DMS79 treated with DMSO at 0.1 percent for 48 hours (cell line): Measurements from ENCODE around the gene RNF215.
"Not testable (repeated sequence)": the region's sequence is repeated elsewhere in the genome, so short reads cannot be mapped to it uniquely, and the experiment has no call there.

Source experiments
- DNase-seq: peaks from one replicate; lab custom pipeline; 2025; lab: John Stamatoyannopoulos, UW

RNF215 gene

DNA sequence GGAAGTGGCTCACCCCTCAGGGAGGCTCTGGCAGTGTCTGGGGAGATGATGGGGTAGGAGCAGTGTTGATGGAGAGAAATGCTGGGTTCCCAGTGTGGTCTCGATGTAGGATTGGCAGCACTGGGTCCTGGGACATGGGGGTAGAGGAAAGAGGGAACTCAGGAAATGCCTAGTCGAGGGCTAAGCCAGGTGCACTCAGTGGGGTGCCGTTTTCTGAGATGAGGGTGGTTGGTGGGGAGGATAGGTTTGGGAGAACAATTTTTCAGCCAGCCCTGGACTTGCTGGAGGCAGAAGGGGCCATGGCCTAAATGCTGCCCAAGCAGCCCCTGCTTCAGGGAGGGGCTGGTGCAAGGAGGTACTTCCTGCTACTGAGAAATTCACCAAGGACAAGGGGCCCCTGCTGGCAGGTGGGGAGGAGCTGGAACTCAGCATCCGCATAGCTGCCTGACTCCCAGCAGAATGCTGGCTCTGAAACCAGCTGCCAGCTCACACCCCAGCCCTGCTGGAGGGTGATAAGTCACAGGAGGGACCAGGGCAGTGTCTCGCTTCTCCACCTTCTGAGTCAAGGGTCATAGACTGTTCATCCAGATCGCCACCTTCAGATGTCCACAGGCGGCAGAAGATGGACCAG lies 24.4 kb downstream of the RNF215 start:
- no peak for DNase-seq

DNA sequence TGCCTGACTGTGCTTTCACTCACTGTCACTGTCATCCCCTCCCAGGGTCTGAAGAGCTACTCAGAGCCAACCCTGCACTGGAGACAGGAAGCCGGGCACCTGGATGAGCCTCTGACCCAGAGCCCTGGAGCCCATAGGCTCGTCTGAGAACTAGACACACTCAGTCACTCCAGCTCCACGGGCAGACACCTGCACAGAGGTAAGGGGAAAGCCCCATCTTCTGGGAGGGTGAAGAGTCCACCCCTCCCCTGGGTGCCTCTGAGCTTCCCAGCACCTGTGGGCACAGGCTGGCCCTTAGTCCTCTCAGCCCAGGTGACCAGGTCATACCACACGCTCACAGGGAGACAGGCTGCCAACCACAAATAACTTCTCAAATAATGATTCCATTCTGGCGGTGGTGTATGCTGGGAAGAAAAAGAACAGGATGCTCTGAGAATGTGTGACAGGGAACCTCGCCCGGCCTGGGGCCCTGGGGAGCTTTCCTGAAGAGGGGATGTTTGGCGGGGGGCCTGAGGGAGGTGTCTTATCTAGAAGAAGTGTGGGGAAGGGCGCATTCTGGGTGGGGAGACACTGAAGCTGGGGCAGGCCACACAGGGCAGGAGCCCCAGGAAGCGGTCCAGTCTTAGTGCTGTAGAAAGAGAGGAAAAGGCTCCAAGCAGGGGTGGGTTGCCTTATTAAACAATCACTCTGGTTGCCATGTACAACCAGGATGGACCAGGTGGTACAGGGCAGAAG lies 25.1 kb downstream of the RNF215 start:
- DNase-seq: no peak

DNA sequence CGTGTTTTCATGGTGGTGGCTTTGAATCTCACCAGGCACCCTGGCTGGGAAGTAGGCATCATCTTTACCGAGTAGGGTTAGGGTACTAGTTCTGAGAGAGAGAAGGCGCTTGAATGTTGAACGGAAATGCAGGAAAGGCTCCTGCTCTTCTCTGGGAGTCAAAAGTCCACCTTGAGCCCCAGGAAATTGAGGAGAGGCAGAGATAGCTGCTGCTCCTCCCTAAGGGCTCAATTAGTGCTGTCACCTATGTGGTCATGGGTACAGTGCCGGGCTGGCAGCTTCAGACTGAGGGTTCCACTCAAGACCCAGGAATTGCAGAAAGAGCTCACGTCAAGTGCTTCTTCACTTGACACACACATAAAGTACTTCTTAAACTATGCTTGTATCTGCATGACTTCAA lies 28.7 kb downstream of the RNF215 start:
- DNase-seq: no peak

DNA sequence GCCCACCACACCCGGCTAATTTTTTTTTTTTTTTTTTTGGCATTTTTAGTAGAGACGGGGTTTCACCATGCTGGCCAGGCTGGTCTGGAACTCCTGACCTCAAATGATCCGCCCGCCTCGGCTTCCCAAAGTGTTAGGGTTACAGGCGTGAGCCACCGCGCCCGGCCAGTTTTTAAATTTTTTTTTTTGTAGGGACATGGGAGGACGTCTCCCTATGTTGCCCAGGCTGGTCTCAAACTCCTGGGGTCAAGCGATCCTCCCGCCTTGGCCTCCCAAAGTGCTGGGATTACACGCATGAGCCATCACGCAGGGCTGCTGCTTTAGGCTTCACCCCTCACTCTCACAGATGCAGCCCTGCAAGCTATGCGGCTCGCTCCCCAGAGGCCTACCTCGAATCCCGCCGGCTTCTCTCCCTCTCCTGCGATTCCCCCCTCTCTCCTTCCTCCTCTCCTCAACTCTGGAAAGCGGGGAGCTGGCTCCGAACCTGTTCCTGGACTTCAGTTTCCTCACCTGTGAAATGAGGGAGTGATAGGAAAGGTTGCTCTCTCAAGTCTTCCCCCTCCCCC lies 29.5 kb downstream of the RNF215 start:
- DNase-seq: no peak

DNA sequence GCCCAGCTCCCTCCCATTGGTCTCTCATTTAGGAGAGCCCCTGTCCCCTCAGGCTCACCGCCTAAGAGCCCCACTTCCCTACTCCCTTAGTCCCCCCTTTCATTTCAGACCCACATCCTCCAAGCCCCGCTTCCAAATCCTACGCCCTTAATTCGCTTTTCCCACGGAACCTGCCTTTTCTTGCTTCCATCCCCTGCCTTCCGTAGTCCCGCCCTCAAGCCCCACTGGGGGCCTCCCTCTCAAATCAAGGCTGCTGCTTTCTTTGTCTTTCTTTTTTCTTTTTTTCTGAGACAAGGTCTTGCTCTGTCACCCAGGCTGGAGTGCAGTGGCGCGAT lies 30.0 kb downstream of the RNF215 start:
- no peak for DNase-seq

DNA sequence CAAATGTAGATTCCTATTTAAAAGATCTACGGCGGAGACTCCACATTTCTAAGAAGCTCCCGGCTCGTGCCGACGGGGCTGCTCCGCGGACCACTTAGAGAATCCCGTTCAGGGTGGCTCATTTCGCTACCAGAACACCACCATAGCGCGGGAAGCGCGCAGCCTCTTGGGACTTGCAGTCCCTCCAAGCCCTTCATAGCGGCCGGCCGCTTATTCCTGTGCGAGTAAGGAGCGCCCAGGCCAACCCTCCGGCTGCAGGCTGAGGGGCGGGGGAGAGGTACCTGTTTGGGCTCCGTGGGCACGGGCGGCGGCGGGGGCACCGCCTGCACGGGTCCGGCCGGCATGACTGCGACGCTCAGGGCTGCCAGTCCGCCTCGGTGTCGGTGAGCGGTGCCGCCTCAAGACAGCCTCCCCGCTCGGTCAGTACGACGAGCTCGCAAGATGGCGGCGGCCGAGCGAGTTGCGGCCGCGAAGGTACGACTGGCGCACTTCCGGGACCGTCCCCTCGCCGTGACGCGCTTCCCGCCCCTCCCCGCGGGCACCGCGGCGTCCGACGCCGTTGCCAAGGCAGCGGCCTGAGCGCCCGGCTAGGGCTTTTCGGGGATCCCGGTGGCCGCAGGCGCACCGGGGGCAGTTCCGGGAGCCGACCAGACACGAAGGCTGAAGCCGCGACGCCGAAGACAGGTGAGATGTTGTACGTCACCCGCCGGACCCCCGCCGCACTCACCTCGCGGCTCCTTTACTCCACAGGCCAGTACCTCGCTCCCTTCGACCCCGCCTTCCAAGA lies 30.6 kb downstream of the RNF215 start, which contains the start of the genes CCDC157 and SF3A1:
Gene CCDC157 (plus strand): TSS at position 559 of the 787 bp plus-strand sequence. CDS start 8,994 bp downstream, outside the sequence.
Gene SF3A1 (minus strand): TSS at position 446 of the 787 bp plus-strand sequence. CDS start 102 bp downstream, at position 344.
- DNase-seq: peak; percentile 39

DNA sequence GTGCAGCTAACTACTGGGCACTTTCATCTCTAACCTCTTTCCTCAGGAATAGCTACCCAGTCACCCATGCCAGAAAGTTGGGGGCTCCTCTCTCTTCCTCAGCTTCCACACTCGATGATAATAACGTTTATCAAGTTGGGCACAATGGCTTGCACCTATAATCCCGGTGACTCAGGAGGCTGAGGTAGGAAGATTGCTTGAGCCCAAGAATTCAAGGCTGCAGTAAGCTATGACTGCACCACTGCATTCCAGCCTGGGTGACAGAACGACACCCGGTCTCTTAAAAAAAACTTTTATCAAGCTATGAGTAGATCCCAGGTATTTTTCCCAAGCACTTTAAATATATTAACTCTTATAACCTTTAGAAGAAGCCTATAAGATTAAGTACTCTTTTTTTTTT lies 32.6 kb downstream of the RNF215 start:
- no peak for DNase-seq

DNA sequence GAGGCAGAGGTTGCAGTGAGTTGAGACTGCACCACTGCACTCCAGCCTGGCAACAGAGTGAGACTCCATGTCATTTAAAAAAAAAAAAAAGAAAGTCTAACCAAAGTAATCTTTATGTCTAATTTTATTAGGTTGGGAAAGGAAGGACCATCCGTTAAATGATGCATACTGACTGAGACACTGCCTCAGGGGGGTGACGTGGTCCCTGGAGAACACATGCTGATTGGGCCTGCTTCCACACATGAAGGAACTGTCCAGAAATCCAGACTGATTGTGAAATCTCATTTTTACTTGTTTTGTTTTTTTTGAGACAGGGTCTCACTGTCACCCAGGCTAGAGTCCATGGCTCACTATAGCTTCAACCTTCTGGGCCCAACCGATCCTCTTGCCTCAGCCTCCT lies 36.0 kb downstream of the RNF215 start:
- DNase-seq: no peak

DNA sequence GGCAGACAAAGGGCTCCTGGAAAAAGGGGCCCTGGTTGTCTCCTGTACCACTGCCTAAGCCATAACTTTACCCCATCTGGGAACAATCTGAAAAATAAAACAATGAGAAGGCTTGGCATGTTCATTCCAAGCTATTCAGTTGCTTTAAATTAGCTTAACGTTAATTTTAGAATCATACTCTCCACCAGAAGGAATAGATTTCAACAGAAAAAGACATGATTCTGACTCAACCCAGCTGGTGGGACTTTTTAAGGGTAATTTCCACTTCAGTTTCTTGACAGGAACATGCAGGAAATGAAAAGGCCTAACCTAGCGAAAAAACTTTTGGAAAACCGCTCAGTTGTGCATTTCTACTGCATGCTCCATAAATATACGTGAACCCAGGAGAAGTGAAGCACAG lies 38.4 kb downstream of the RNF215 start:
- no peak for DNase-seq

DNA sequence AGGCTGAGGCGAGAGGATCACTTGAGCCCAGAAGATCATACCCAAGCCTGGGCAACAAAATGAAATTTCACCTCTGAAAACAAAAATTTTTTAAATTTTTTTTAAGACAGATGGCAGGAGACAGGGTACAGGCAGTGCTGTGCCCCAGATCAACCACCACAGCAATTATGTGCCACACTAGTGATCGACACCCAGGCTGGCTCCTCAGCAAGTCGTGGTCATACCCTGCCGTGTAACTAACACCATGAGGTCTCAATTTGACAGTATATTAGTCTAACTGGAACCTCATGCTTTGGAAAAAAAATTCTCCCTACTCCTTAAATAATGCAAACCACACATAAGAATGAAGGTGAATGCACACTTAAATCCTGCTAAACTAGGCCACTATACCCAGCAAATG lies 38.8 kb downstream of the RNF215 start:
- DNase-seq: no peak

DNA sequence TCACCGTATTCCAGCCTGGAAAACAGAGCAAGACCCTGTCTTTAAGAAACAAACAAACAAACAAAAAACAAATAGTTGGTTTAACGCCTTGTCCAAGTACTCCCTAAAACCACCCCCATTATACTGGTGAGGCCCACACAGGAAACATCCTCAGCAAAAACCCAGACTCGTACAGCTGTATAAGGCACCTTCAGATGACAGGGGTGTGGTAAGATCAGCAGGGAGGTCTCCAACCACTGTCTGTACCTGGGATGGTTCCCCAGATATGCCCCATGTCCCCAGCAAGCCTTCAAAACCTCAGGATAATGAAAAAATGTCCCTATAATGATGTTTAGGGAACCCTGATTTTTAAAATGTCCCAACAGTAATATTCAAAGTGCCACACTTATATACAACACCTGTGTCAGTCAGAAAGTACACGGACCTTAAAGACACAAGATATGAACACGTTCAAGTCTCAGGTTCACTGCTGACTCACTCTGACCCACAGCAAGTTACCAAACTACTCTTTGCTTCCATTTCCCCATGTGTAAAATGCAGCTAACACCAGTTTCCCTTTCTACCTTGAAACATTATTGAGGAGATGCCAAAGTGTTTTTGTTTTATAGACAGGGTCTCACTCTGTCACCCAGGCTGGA lies 39.8 kb downstream of the RNF215 start:
- no peak for DNase-seq

DNA sequence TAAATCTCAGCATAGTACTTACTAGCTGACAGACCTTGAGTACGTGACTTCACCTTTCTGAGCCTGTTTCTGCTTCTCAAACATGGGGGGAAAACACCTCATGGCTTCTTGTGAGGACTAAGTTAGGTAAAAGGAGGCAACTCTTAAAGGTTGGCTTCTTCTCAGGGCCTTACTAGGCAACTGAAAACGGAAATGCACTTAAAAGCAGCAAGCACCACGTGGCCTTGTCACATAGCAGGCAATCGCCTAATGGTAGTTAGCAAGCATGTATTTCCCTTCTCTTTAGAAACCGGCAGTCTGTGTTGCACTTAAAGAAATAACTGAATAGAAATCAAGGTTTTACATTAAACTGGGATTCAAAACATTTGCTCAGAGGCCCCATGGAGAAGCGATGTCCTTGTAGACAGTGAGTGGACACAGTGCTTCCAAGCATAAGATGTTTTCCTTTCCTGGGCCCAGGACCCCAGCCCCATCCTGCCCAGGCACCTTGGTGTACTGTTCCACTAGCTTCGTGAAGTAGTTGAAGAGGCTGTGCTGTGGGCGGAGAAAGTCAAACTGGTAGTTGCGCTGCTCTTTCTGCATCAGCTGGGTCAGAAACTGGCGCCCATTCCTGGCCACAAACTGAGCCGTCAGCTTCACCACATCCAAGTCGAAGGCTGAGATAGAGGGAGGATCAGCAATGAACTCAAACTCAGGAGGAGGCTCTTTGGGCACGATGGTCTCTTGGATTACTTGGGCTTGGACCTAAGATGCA lies 42.6 kb downstream of the RNF215 start:
- no peak for DNase-seq

DNA sequence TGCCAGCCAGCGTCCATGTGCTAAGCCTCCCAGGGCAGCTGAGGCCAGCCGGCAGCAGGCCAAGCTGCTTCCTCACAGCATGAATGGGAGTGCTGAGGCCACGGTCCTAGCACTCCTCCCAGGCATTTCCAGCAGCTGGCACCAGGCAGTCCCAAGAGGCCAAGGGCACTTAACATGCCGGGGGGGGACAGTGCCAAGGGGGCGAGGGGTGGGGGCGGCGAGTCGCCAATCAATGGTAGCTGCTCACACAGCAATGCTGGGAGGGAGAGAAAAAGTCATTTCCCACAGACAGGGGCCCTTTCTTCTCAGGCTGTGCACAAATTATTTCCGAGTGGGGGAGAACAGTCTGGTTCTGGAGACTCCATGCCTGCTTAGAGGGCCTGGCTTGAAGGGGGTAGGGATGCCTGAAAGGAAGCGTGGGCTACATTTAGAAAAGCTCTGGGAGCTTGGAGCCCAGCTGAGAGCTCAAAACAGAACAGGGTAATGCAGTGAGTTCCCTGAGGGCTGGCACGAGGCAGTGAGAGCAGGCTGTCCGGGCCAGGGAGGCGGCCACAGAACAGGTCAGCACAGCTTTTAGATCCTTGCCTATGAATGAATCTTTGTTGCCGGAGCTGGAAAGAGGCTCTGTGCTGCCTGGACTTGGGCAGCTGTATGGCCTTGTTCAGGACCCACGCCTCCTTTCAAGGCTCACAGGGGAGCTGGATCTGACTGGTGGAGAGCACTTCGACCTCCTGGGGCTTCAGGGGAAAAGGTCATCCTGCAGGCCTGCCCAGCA lies 46.1 kb downstream of the RNF215 start:
- no peak for DNase-seq

DNA sequence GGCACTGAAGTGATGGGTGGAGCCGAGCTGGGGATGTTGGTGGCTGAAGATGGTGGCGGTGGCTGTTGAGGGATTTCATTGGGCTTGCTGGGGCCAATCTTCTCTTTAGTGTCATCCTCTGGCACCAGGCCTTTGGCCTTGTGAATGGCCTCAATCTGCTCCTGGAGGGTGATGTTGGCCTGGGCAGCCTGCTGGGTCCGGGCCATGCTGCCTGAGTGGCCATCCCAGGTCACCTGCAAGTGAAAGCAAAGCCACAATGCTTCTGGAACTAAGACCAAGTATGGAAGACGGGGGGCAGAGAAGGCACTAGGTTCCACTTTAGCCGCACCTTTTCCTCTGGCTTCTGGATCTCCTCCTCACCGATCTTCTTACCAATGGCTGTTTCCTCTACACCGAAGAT lies 48.4 kb downstream of the RNF215 start:
- DNase-seq: no peak

DNA sequence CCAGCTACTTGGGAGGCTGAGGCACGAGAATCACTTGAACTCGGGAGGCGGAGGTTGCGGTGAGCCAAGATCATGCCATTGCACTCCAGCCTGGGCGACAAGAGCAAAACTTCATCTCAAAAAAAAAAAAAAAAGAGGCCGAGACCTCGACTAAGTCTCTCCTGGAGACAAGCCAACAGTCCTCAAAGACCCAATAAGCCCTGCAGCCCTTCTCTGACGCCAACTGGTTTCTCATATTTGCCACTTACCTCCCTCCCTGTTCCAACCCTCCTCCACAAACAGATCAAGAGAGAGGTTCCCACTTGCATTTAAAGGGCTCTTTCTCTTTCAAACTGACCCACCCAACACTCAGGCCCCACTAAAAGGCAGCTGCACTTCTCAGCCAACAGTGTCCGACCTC lies 48.9 kb downstream of the RNF215 start:
- not testable (repeated sequence) for DNase-seq

DNA sequence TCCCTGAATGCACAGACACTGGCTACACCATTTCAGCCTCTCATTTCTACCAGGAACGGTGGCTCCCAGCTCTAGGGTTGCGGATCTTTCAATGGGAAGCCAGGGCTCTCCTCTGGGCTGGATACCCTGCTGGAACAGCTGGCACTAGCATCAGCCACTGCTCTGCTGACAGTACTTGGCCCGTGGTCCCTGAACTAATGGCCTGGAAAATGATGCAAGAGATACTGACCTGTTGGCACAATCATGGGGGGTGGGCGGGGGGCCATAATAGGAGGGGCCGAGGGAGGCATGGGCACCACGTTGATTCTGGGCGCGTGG lies 49.8 kb downstream of the RNF215 start:
- DNase-seq: no peak

DNA sequence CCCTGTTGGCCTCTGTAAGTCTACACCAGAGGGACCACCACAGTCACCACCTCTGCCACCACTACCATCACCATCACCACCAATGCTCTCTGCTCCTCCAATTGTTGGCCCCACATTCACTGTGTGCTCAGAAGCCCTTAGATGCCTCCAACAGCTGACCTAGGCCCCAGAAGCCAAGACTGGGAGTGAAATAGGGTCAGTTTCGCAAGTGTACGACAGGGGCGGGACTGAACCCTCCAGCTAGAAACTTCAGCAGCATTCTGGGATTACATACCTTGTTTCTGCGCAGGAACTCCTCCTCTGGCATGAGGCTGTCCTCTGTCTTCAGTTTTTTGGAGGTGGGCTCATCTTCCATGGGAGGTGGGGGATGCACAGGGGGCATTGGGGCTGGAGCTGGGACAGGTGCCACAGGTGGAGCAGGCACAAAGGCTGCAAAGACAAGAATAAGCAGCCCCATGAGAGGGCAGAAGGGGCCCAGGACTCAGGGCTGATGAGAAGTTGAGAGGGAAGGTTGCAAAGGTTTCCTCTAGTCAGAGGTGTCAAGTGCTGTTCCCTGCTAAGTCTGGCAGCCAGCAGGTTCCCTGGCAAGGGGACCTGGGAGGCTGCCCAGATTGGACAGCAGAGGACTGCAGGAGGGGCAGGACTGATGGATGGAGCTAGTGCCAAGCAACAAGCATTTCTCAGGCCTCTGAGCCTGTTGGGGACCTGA lies 50.3 kb downstream of the RNF215 start:
- DNase-seq: no peak

DNA sequence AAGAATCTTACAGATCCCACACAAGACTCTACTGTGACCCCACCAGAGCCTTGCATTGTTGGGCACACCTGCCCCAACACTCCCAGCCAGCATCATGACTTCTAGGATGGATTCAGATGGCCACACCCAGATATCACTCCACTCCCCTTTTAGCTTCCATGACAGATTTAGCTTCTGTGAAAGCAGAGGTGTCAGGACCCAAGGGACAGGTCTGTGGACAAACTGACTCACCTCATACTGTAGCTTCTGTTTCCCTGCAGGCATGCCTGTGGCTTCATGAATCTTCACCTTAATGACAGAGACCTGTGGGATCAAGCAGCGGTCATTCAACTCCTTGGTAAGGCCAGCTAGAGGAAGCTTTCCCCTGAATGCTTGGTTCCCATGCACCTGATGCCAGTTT lies 52.0 kb downstream of the RNF215 start:
- DNase-seq: no peak

DNA sequence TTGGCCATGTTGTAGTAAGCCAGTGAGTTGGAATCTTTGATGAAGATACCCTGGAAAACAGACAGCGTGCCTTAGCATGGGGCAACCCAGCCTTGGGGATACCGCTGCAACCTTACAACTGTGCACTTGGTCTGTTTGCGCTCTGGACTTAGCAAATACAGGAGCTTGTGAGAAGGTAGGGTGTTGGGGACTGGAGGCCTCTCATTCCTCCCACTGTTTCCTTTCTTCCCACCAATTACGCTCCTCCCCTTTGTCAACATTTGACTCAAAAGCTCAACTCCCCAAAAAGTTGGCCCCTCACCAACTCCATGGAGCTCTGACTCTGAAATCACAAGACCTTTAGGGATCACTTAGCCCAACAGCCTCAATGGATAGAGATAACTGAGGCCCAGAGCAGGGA lies 52.6 kb downstream of the RNF215 start:
- DNase-seq: no peak

DNA sequence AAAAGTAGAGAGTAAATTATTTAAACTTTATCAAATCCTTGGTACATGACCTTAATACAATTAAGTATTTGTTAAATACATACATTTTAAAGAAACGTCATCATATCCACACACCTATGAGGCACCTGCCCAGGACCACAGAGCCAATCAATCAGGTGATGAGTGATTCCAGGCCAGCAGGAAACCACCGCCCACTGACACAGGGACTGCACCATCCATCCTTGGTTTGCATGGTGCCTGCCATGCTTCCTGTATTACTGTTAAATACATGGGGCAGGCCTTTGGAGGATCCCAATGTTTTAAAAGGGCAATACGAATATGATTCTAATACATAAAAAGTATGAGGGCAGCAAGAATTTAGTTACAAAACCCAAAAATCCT lies 53.5 kb downstream of the RNF215 start:
- DNase-seq: no peak
